Hematopoietic multipotent progenitor cell treated with erythropoietin and hydrocortisone succinate and interleukin-3 and kit ligand, for 8 days (in vitro differentiated cells): ENCODE measurements around the gene RBM44.
A peak's percentile ranks its signal among the peaks of the same experiment; 100 is the strongest.
"Not testable (repeated sequence)": the region's sequence is repeated elsewhere in the genome, so short reads cannot be mapped to it uniquely, and the experiment has no call there.

Experiments
- DNase-seq: peaks from one replicate; pipeline ENCODE4 v3.0.0-alpha.2; 2015

RBM44 gene

GRCh38 chr2:237798236-237799059 lies at the start of gene RBM44:
Gene RBM44 (plus strand): TSS chr2:237798779. CDS start chr2:237813610, 14,831 bp downstream.
- no peak for DNase-seq

GRCh38 chr2:237749002-237749401 lies 49.6 kb upstream of the RBM44 start:
- no peak for DNase-seq

GRCh38 chr2:237749961-237750360 lies 48.6 kb upstream of the RBM44 start:
- no peak for DNase-seq

- DNase-seq: not testable (repeated sequence)
Observed at GRCh38 chr2:237750441-237750840, 48.1 kb upstream of the RBM44 start.

GRCh38 chr2:237752761-237753165 lies 45.8 kb upstream of the RBM44 start:
- DNase-seq: peak; percentile 24

GRCh38 chr2:237754182-237754581 lies 44.4 kb upstream of the RBM44 start:
- DNase-seq: peak; percentile 14

- no peak for DNase-seq
Observed at GRCh38 chr2:237754626-237755248, 43.8 kb upstream of the RBM44 start.

- no peak for DNase-seq
Observed at GRCh38 chr2:237757616-237758015, 41.0 kb upstream of the RBM44 start.

GRCh38 chr2:237758185-237758584 lies 40.4 kb upstream of the RBM44 start:
- DNase-seq: no peak

GRCh38 chr2:237759176-237759575 lies 39.4 kb upstream of the RBM44 start:
- no peak for DNase-seq

- no peak for DNase-seq
Observed at GRCh38 chr2:237760506-237761502, 37.8 kb upstream of the RBM44 start.

GRCh38 chr2:237762291-237763182 lies 36.0 kb upstream of the RBM44 start:
- DNase-seq: not testable (repeated sequence)

GRCh38 chr2:237763812-237764211 lies 34.8 kb upstream of the RBM44 start:
- no peak for DNase-seq

- not testable (repeated sequence) for DNase-seq
Observed at GRCh38 chr2:237765122-237765521, 33.5 kb upstream of the RBM44 start.

GRCh38 chr2:237765875-237766274 lies 32.7 kb upstream of the RBM44 start:
- DNase-seq: no peak

- no peak for DNase-seq
Observed at GRCh38 chr2:237766340-237766739, 32.2 kb upstream of the RBM44 start.

GRCh38 chr2:237772513-237772912 lies 26.1 kb upstream of the RBM44 start:
- no peak for DNase-seq

GRCh38 chr2:237773826-237774225 lies 24.8 kb upstream of the RBM44 start:
- no peak for DNase-seq

GRCh38 chr2:237774811-237775553 lies 23.6 kb upstream of the RBM44 start:
- DNase-seq: peak; percentile 69

GRCh38 chr2:237779521-237779920 lies 19.1 kb upstream of the RBM44 start:
- no peak for DNase-seq

GRCh38 chr2:237782181-237782580 lies 16.4 kb upstream of the RBM44 start:
- no peak for DNase-seq
